Type B pancreatic cell (in vitro differentiated cells): ENCODE measurements around the gene MYOCD. TPM values are rescaled to one million over a fixed set of nuclear protein-coding genes. Genes with fewer than 3 reads are reported as not detected.

Experiments used
- DNase-seq: peaks from one replicate; pipeline ENCODE4 v3.0.0; 2021; ENCODE audit warnings: mixed read lengths; ENCODE audit not compliant: unreplicated experiment; ENCODE audit errors: extremely low spot score
- H3K27ac Mint-ChIP-seq: 2 replicates; pipeline ENCODE4 v1.8.0; 2021; ENCODE audit warnings: mild to moderate bottlenecking, mixed read lengths
- H3K27me3 Mint-ChIP-seq: 2 replicates; pipeline ENCODE4 v1.8.0; 2021; ENCODE audit warnings: mixed read lengths
- H3K36me3 Mint-ChIP-seq: 2 replicates; pipeline ENCODE4 v1.8.0; 2021; ENCODE audit warnings: mixed read lengths
- H3K4me1 Mint-ChIP-seq: one replicate; pipeline ENCODE4 v1.8.0; 2021; ENCODE audit warnings: mixed read lengths; ENCODE audit not compliant: unreplicated experiment
- H3K4me3 Mint-ChIP-seq: 2 replicates; pipeline ENCODE4 v1.8.0; 2021; ENCODE audit warnings: mild to moderate bottlenecking, mixed read lengths
- H3K9me3 Mint-ChIP-seq: 2 replicates; pipeline ENCODE4 v1.8.0; 2021; ENCODE audit warnings: mixed read lengths
- CTCF ChIP-seq: fragments of 200-600 bp; sonication (generic); conservative IDR thresholded peaks from 2 replicates; pipeline ENCODE4 v1.5.0; 2021; ENCODE audit warnings: antibody characterized with exemption, mild to moderate bottlenecking
- total RNA-seq: library from RNA; stranded (reverse); gene quantifications from 2 replicates; pipeline ENCODE4 v1.2.1, GENCODE V29; 2021; ENCODE audit warnings: low replicate concordance

The MYOCD gene
- total RNA-seq, 1 donor from 2014 or later: 0.31 TPM

DNA sequence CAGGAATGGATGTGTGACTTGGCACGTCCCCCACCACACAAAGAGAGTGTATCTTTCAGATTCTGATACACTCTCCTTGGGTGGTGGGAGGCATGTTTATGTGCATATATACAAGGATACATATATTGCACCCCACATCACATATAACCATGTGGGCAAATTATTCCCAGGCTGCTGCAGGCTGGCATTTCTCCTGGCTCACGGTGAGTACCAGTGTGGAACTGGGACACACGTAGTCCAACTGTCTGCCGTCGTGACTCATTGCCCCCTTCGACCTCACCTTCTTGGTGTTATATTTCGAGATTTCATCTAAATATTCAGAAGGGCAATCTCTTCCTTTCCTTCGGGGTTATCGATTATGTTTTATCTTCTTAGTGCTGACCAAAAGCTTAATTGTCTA lies 148.0 kb downstream of the MYOCD start:
- no peaks in the 10 kb centered on the region for H3K27me3 Mint-ChIP-seq

DNA sequence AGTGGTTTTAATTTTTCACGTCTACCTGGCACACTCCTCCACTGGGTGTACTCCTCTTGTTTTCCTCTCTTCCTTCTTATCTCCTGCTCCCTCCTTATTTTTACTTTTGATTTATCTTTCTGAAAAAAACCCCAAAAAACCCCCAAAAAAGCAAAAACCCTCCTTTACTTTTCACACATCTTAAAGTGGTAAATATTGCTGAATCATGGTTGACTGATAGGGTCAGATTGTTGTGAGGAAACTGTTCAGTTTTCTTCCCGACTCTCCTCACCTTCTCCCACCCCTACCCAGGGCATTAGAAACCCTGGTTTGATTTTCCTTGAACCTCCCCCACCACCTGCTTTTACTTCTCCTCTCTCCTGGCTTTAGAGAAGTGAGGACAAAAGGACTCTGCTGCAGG lies 149.0 kb downstream of the MYOCD start:
- no peak overlapping the region for H3K27ac Mint-ChIP-seq
- H3K27me3 Mint-ChIP-seq: no peaks in the 10 kb centered on the region
- no peak for TF ChIP-seq CTCF
- DNase-seq: no peak
- peaks cover 6% of the 10 kb centered on the region for H3K4me1 Mint-ChIP-seq
- no peak overlapping the region for H3K4me3 Mint-ChIP-seq
- no peaks in the 10 kb centered on the region for H3K36me3 Mint-ChIP-seq
- peaks cover 4% of the 10 kb centered on the region for H3K9me3 Mint-ChIP-seq

More for the DNA sequence above, 148.0 kb downstream of the MYOCD start:
- Mint-ChIP-seq H3K4me3 (no peak overlapping the region), H3K9me3 (peaks cover 8% of the 10 kb centered on the region), H3K4me1 (peaks cover 6% of the 10 kb centered on the region), H3K36me3 (no peaks in the 10 kb centered on the region), H3K27ac (no peak overlapping the region)
- no peak for DNase-seq
- TF ChIP-seq CTCF: no peak

DNA sequence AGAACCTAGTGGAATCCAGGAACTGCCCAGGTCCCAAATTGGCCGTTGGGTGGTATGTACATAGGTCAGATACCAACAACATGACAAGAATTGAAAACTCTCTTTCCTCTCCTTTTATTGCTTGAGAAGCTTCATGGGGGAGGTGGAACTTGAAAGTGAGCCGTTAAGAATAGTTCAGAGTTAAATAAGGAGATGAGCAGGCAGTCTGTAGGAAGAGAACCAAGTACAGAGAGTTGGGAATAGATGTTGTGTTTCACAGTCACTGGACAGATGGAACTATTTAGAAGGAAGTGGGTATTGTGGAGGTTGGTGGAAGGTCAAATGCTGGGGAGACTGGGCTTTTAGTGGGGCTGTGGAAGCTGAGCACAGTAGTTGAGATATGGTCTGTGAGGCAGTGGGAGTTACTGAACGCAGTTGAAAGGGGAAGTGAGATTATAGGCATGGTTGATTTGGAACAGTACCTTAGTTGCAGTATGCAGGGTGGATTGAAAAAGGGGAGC lies 150.0 kb downstream of the MYOCD start:
- DNase-seq: no peak
- Mint-ChIP-seq H3K4me1 (peaks cover 6% of the 10 kb centered on the region), H3K27ac (no peak overlapping the region), H3K27me3 (no peaks in the 10 kb centered on the region), H3K36me3 (no peaks in the 10 kb centered on the region), H3K9me3 (peaks cover 4% of the 10 kb centered on the region), H3K4me3 (no peak overlapping the region)
- no peak for TF ChIP-seq CTCF

Other genes starting within 250 kb of the MYOCD start
- 10.9 and 17.5 TPM in 2 replicates for gene ARHGAP44, start 123.6 kb downstream of the MYOCD start, total RNA-seq